GM19023 (cell line): ENCODE results near the gene XRN1.
"Not testable (repeated sequence)": the region's sequence is repeated elsewhere in the genome, so short reads cannot be mapped to it uniquely, and the experiment has no call there.

Experiments
- ATAC-seq: cut with Tn5 transposase; IDR thresholded peaks from one replicate; pipeline ENCODE4 v1.9.1; 2021; ENCODE audit warnings: mild to moderate bottlenecking, moderate library complexity; ENCODE audit not compliant: unreplicated experiment

The XRN1 gene

GRCh38 chr3:142447852-142448823, at the start of gene XRN1:
Gene XRN1, minus strand, starts transcription at chr3:142448037. Its CDS starts 93 bp downstream, at chr3:142447944.
- ATAC-seq = peak; percentile 90

- ATAC-seq = no peak
Measured at GRCh38 chr3:142495103-142495502, 47.3 kb upstream of the XRN1 start.

- ATAC-seq = no peak
Measured at GRCh38 chr3:142492184-142492583, 44.3 kb upstream of the XRN1 start.

GRCh38 chr3:142489572-142490323, 41.9 kb upstream of the XRN1 start:
- no peak for ATAC-seq

GRCh38 chr3:142484912-142485435, 37.1 kb upstream of the XRN1 start:
- ATAC-seq = no peak

GRCh38 chr3:142481196-142481595, 33.4 kb upstream of the XRN1 start:
- ATAC-seq = no peak

- ATAC-seq = no peak
Measured at GRCh38 chr3:142470826-142471225, 23.0 kb upstream of the XRN1 start.

- no peak for ATAC-seq
Measured at GRCh38 chr3:142468456-142468855, 20.6 kb upstream of the XRN1 start.

GRCh38 chr3:142467768-142468167, 19.9 kb upstream of the XRN1 start:
- no peak for ATAC-seq

GRCh38 chr3:142460689-142461088, 12.9 kb upstream of the XRN1 start:
- ATAC-seq = no peak

GRCh38 chr3:142459929-142460328, 12.1 kb upstream of the XRN1 start:
- ATAC-seq = no peak

- ATAC-seq = no peak
Measured at GRCh38 chr3:142459096-142459495, 11.3 kb upstream of the XRN1 start.

GRCh38 chr3:142450881-142451280, 3.0 kb upstream of the XRN1 start:
- ATAC-seq = no peak

- no peak for ATAC-seq
Measured at GRCh38 chr3:142450189-142450588, 2.4 kb upstream of the XRN1 start.

GRCh38 chr3:142447301-142447851, 461 bp downstream of the XRN1 start:
- ATAC-seq = peak; percentile 31

- peak; percentile 46 for ATAC-seq
Measured at GRCh38 chr3:142445816-142446254, 2.0 kb downstream of the XRN1 start.

GRCh38 chr3:142444343-142444742, 3.5 kb downstream of the XRN1 start:
- no peak for ATAC-seq

- ATAC-seq = not testable (repeated sequence)
Measured at GRCh38 chr3:142443060-142443459, 4.8 kb downstream of the XRN1 start.

GRCh38 chr3:142439499-142440220, 8.2 kb downstream of the XRN1 start:
- ATAC-seq = not testable (repeated sequence)

GRCh38 chr3:142438096-142438495, 9.7 kb downstream of the XRN1 start:
- not testable (repeated sequence) for ATAC-seq
